IPS-15b (cell line): Measurements from ENCODE around the gene TTI1.
"Not testable (repeated sequence)": the region's sequence is repeated elsewhere in the genome, so short reads cannot be mapped to it uniquely, and the experiment has no call there.

Source experiments
- H3K27me3 ChIP-seq: one replicate; pipeline ENCODE4 v1.6.1; 2013; ENCODE audit warnings: low read length; ENCODE audit not compliant: control insufficient read depth, insufficient read depth
- H3K36me3 ChIP-seq: one replicate; pipeline ENCODE4 v1.6.1; 2013; ENCODE audit warnings: low read length; ENCODE audit not compliant: control insufficient read depth, insufficient read depth
- H3K4me1 ChIP-seq: one replicate; pipeline ENCODE4 v1.6.1; 2013; ENCODE audit warnings: mild to moderate bottlenecking, low read length; ENCODE audit not compliant: control insufficient read depth, insufficient read depth
- H3K4me3 ChIP-seq: one replicate; pipeline ENCODE4 v1.5.1; 2013; ENCODE audit warnings: low read depth, low read length
- H3K9ac ChIP-seq: one replicate; pipeline ENCODE4 v1.6.1; 2013; ENCODE audit warnings: low read depth, mild to moderate bottlenecking, low read length
- H3K9me3 ChIP-seq: one replicate; pipeline ENCODE4 v1.6.1; 2013; ENCODE audit warnings: mild to moderate bottlenecking, low read length; ENCODE audit not compliant: control insufficient read depth, insufficient read depth

TTI1 gene

DNA sequence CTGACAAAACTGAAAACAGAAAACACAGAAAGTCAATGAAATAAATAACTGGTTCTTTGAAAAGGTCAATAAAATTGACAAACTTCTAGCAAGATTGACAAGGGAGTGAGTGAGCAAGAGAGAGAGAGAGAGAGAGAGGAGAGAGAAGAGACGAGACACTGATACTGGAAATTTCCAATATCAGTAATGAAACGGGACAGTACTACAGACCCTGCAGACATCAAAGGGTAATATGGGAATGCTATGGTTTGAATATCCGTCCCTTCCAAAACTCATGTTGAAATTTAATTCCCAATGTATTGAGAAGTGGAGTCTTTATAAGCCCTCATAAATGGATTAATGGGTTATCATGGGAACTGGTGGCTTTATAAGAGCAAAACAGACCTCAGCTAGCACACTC is 3.8 kb downstream of the TTI1 start:
- Histone ChIP-seq H3K4me1 (peaks cover 7% of the 10 kb centered on the region), H3K9me3 (no peaks in the 10 kb centered on the region), H3K36me3 (no peaks in the 10 kb centered on the region)

DNA sequence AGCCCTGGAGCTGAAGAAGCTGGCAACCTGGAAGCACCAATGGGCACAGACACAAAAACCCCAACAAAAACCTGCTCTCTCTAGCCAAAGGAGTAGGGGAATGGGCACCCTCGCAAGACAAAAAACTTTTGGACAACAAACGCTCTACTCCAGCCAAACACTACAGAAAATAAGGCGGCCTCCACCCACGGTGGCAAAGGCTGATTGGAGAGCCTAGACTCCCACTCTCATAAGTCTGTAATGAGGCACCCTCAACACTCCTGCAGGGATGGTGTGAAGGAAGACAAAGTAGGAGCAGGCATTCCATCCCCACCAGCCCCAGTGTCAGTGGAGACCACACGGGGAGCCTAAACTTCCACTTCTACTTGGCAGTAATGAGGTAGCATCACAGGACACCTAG is 8.8 kb downstream of the TTI1 start:
- Histone ChIP-seq H3K9me3 (no peaks in the 10 kb centered on the region), H3K27me3 (no peaks in the 10 kb centered on the region), H3K4me1 (no peaks in the 10 kb centered on the region), H3K9ac (no peak overlapping the region), H3K36me3 (no peaks in the 10 kb centered on the region), H3K4me3 (no peak overlapping the region)

More for the DNA sequence above, 3.8 kb downstream of the TTI1 start:
- no peak overlapping the region for H3K4me3 ChIP-seq
- H3K27me3 ChIP-seq: no peaks in the 10 kb centered on the region
- no peak overlapping the region for H3K9ac ChIP-seq

DNA sequence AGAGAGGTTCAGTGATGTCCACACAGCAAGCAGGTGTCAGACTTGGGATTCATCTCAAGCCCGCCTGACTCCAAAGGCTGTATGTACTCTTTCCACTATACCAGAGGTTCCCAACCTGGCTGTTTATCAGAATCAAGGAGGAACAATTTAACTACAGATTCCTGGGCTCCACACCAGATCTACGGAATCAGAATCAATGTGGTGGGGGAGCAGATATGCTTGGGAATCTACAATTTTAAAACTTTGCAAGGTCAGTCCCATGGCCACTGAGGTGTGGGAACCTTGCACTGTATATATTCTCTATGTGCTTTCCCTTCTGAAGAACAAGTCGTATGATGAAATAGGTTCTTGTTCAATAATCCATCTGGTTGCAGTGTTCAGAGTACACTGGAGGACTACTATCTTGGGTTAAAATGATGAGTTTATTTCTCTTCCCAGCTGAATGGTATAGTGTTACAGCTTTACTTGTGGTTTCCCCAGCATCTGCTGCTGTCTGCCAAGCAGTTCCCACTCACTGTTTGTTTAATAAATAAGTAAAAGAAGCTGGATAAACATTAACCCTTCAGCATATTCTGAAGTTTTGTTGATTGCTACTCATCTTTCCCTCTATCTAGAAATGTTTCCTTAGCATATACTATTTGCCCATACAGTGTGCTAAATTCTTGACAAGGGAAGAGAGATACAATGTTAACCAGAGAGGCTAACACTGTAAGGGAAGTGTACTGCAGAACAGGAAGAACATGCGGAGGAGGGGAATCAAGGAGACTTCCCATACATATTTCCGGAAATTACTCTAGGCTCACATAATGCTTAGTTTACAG is 9.9 kb downstream of the TTI1 start:
- H3K4me3 ChIP-seq: no peak overlapping the region
- no peaks in the 10 kb centered on the region for H3K9me3 ChIP-seq
- no peaks in the 10 kb centered on the region for H3K4me1 ChIP-seq
- H3K27me3 ChIP-seq: no peaks in the 10 kb centered on the region
- H3K36me3 ChIP-seq: no peaks in the 10 kb centered on the region
- no peak overlapping the region for H3K9ac ChIP-seq

DNA sequence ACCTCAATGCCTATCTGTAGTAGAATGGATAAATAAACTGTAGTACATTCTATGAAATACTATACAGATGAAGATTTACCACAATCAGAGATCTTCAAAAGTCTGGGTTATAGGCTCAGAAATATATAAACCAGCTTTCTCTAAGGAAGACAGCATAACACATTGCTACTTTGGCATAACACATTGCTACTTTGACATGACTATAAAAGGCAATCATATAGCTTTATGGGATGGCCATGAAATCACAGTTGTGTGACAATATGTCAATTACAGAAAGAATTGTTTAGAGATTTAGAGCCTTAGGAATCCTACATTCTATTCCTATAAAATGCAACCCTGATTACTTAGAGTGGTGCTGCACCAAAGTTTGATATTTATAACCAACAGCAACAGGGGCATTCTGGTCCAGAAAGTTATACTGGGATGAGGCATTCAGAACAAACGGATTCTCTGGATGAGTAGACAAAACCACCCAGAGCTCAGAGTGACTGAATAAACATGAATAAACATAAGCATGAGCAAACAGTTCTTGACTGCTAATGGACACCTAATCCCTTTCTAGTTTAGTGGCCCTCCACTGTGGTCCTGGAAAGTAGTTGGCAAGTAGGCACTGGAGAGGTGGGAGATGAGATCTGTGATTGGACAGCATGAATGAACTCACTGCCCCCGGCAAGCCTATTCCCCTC is 12.0 kb downstream of the TTI1 start:
- H3K27me3 ChIP-seq: no peaks in the 10 kb centered on the region
- no peak overlapping the region for H3K4me3 ChIP-seq
- no peaks in the 10 kb centered on the region for H3K4me1 ChIP-seq
- peaks cover 12% of the 10 kb centered on the region for H3K36me3 ChIP-seq
- H3K9ac ChIP-seq: no peak overlapping the region
- no peaks in the 10 kb centered on the region for H3K9me3 ChIP-seq

- H3K9ac ChIP-seq: no peak overlapping the region
- H3K36me3 ChIP-seq: peaks cover 23% of the 10 kb centered on the region
- no peaks in the 10 kb centered on the region for H3K9me3 ChIP-seq
- no peaks in the 10 kb centered on the region for H3K4me1 ChIP-seq
- H3K27me3 ChIP-seq: no peaks in the 10 kb centered on the region
- H3K4me3 ChIP-seq: no peak overlapping the region
Observed at GRCh38 chr20:38018385-38018784, 14.9 kb downstream of the TTI1 start.

DNA sequence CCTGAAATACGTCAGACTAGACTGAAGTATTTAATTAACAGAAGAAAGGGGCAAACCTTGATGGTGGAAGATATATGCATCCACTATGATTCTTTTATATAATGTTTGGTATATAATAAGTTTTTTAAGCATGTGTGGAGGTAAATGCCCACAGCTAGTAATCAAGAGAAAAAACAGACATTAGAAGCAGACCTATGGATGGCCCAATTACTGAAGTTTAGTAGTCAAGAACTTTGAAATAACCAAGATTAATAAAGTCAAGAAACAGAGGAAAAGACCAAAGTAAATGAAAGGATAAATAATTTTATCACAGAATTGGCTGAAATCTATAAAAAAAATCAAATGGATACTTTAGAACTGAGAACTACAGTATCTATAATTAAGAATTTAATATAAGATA is 15.3 kb downstream of the TTI1 start:
- H3K4me3 ChIP-seq: no peak overlapping the region
- peaks cover 23% of the 10 kb centered on the region for H3K36me3 ChIP-seq
- no peaks in the 10 kb centered on the region for H3K4me1 ChIP-seq
- no peaks in the 10 kb centered on the region for H3K9me3 ChIP-seq
- H3K27me3 ChIP-seq: no peaks in the 10 kb centered on the region
- no peak overlapping the region for H3K9ac ChIP-seq

GRCh38 chr20:38013887-38014286 is 19.4 kb downstream of the TTI1 start:
- no peaks in the 10 kb centered on the region for H3K9me3 ChIP-seq
- H3K4me3 ChIP-seq: no peak overlapping the region
- H3K9ac ChIP-seq: no peak overlapping the region
- no peaks in the 10 kb centered on the region for H3K27me3 ChIP-seq
- peaks cover 35% of the 10 kb centered on the region for H3K36me3 ChIP-seq
- no peaks in the 10 kb centered on the region for H3K4me1 ChIP-seq

DNA sequence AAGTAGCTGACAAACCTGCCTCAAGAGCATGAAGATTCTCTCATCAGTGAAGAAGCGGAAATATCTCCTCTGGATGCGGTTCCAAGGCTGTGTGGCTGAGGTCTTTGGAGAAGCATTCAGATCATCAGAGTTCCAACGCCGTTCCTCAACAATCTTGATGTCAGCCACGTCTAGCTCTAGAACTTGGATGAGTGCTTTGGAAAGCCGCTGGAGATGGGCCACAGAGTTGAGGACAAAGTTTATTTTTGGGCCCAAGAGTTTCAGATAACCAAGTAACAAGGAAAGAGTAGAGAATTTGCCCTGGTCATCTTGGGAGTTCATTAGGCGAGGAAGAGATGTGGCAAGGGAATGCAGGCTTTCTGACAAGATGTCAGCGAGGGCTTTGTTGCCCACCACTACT is 20.9 kb downstream of the TTI1 start:
- Histone ChIP-seq H3K27me3 (no peaks in the 10 kb centered on the region), H3K36me3 (peaks cover 30% of the 10 kb centered on the region), H3K9ac (no peak overlapping the region), H3K4me1 (no peaks in the 10 kb centered on the region), H3K4me3 (no peak overlapping the region), H3K9me3 (no peaks in the 10 kb centered on the region)

DNA sequence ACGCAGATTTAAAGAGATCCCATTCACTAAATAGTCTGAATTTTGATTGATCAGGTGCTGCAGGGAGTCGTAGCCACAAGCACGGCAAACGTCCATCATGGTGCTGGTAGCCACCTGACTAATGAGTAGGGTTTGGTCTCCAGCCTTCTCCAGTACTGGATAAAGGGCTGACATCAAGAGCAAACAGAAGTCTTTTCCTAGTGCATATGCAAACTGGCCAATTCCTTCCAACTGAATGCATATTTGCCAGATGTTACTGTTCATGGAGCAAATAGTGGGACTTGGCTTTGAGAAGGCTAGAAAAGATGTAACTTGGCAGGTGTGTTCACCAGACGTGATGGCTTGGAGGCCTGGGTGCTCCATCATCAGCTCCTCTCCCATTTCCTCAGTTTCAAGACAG is 21.6 kb downstream of the TTI1 start:
- H3K9me3 ChIP-seq: no peaks in the 10 kb centered on the region
- H3K36me3 ChIP-seq: peaks cover 23% of the 10 kb centered on the region
- no peaks in the 10 kb centered on the region for H3K4me1 ChIP-seq
- no peaks in the 10 kb centered on the region for H3K27me3 ChIP-seq
- H3K4me3 ChIP-seq: no peak overlapping the region
- H3K9ac ChIP-seq: no peak overlapping the region

DNA sequence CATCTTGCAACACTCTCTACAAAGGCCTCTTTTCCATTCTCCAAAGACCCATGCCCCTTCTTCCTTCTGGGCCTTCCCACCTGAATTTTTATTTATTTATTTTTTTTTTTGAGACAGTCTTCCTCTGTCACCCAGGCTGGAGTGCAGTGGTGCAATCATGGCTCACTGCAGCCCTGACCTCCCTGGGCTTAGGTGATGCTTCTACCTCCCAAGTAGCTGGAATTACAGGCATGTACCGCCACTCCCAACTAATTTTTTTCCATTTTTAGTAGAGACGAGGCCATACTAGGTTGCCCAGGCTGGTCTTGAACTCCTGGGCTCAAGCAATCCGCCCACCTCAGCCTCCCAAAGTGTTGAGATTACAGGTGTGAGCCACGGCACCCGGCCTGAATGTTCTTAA is 23.8 kb downstream of the TTI1 start:
- H3K9ac ChIP-seq, H3K27me3 ChIP-seq, H3K4me3 ChIP-seq, H3K4me1 ChIP-seq, H3K9me3 ChIP-seq: not testable (repeated sequence)
- peaks cover 18% of the 10 kb centered on the region for H3K36me3 ChIP-seq

DNA sequence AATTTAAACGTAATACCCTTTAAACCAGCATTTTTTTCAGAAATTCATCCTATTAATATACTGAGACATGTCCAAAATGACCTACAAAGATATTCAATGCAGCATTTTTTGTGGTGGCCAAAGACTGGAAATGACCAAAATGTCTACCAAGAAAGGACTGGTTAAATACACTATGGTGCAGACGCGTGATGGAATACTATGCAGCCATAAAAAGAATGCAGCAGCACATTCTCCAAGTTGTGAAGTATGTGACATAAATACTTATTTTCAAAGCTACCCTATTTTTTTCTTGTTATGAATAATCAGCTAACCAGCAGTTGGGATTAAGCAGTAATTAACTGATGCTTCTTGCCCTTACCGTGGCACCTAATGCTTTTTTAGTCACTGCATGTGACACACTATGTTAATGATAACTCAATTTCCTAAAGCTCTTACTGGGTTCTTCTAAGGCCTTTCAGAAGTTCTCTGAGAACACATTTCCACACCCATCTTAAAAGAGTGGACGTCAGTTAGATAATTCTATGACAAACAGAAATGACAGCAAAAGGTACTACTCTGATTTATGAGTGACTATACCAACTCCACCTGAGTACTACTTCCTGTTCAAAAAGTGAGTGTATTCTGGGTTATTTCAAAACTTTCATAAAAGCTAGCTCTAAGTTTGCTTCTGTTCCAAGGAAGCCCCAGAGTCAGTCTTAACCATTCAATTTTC is 24.9 kb downstream of the TTI1 start:
- no peak overlapping the region for H3K9ac ChIP-seq
- H3K27me3 ChIP-seq: no peaks in the 10 kb centered on the region
- H3K4me1 ChIP-seq: no peaks in the 10 kb centered on the region
- H3K9me3 ChIP-seq: no peaks in the 10 kb centered on the region
- no peak overlapping the region for H3K4me3 ChIP-seq
- H3K36me3 ChIP-seq: peaks cover 18% of the 10 kb centered on the region

GRCh38 chr20:38007526-38007925 is 25.7 kb downstream of the TTI1 start:
- Histone ChIP-seq H3K9ac (no peak overlapping the region), H3K4me1 (no peaks in the 10 kb centered on the region), H3K4me3 (no peak overlapping the region), H3K36me3 (peaks cover 24% of the 10 kb centered on the region), H3K9me3 (no peaks in the 10 kb centered on the region), H3K27me3 (no peaks in the 10 kb centered on the region)
